Upper lobe of right lung (tissue), 1 donor: ENCODE data around the gene MSANTD1. TPM values are rescaled to one million over a fixed set of nuclear protein-coding genes. Genes with fewer than 3 reads are reported as not detected.
A peak's percentile ranks its signal among the peaks of the same experiment; 100 is the strongest.

ENCODE experiments used
- ATAC-seq: fragments of 200-7000 bp; cut with Tn5 transposase; one replicate; pipeline ENCODE4 v1.9.1; 2020; ENCODE audit warnings: mild to moderate bottlenecking, moderate library complexity
- DNase-seq: peaks from one replicate; pipeline ENCODE4 v3.0.0-alpha.2; 2020
- H3K27ac ChIP-seq: fragments of 200-600 bp; one replicate; pipeline ENCODE4 v1.8.0; 2022
- H3K27me3 ChIP-seq: fragments of 200-600 bp; one replicate; pipeline ENCODE4 v1.8.0; 2022; ENCODE audit warnings: mild to moderate bottlenecking
- H3K36me3 ChIP-seq: fragments of 200-600 bp; one replicate; pipeline ENCODE4 v1.8.0; 2022
- H3K4me1 ChIP-seq: fragments of 200-600 bp; one replicate; pipeline ENCODE4 v1.8.0; 2022
- H3K4me3 ChIP-seq: fragments of 200-600 bp; one replicate; pipeline ENCODE4 v1.8.0; 2022; ENCODE audit warnings: mild to moderate bottlenecking
- H3K9me3 ChIP-seq: fragments of 200-600 bp; one replicate; pipeline ENCODE4 v1.8.0; 2022
- intact Hi-C: fragments of 100-400 bp; cut with DNase I; formaldehyde crosslinking; loops from one replicate; pipeline ENCODE4 v1.11.0; 2022
- total RNA-seq: library from RNA; stranded (reverse); fragmentation: NEBNext Ultra II Directional; extraction: Animal tissue kit (Norgen Biotek cat#: 25700); gene quantifications from one replicate; pipeline ENCODE4 v1.2.1, GENCODE V29; 2021
- TF ChIP-seq, protein P1 (sequence below): fragments of 200-600 bp; IDR thresholded peaks from one replicate; pipeline ENCODE4 v1.8.0; 2022; ENCODE audit warnings: antibody characterized with exemption
- donor health status: DM: no; HTN: yes; CAD: no; lungs with severe emphysema.

The MSANTD1 gene
- total RNA-seq, 1 donor from 2014 or later = 1.0 TPM

DNA sequence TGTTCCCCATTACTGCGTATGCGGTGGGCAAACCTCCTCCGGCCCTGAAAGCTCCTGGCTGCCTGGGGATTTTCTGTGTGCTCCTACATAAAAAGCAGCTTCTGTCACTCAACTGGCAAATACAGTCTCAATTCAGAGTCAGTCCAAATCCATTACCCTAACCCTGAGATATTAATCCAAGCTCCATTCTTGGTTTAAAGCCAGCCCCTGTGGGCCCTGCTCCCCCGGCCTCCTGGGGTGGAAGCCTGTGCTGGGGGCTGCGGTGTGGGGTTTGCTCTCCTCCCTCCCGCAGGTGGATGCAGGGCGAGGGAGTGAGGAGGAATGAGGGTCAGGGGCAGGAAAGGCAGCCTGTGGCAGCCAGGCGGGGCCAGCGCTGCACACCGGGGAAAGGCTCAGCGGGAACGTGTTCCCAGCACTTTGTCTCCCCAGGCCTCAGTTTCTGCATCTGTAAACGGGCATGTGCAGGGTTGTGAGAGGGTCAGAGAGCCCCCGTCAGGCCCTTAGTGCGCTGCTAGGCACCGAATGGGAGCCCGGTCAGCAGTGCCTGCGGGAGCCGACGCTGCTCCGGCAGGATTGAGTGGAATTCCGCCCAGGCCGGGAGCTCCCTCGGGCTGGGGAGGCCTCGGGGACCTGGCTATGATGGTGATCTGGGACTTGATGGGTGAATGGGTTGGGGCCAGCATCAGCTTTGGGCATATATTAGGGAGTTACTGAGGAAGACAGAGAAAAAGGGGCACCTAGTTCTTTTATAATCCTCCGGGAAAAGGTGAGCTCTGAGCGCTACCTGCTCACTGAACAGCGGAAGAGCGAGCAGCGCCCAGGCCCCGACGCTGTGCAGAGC is 37.6 kb downstream of the MSANTD1 start:
- intact Hi-C loops = loop anchor here (10.0 kb wide), 1 partner anchor 212 kb away; the partner anchor contains the start of genes HTT and HTT-AS
- Histone ChIP-seq H3K4me3 (no peak overlapping the region), H3K36me3 (no peaks in the 10 kb centered on the region), H3K27ac (no peak overlapping the region), H3K27me3 (no peaks in the 10 kb centered on the region), H3K9me3 (no peaks in the 10 kb centered on the region), H3K4me1 (peaks cover 21% of the 10 kb centered on the region)
- ATAC-seq (no peak), DNase-seq (peak; percentile 57)
- TF ChIP-seq, protein P1, sequence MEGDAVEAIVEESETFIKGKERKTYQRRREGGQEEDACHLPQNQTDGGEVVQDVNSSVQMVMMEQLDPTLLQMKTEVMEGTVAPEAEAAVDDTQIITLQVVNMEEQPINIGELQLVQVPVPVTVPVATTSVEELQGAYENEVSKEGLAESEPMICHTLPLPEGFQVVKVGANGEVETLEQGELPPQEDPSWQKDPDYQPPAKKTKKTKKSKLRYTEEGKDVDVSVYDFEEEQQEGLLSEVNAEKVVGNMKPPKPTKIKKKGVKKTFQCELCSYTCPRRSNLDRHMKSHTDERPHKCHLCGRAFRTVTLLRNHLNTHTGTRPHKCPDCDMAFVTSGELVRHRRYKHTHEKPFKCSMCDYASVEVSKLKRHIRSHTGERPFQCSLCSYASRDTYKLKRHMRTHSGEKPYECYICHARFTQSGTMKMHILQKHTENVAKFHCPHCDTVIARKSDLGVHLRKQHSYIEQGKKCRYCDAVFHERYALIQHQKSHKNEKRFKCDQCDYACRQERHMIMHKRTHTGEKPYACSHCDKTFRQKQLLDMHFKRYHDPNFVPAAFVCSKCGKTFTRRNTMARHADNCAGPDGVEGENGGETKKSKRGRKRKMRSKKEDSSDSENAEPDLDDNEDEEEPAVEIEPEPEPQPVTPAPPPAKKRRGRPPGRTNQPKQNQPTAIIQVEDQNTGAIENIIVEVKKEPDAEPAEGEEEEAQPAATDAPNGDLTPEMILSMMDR = no peak

DNA sequence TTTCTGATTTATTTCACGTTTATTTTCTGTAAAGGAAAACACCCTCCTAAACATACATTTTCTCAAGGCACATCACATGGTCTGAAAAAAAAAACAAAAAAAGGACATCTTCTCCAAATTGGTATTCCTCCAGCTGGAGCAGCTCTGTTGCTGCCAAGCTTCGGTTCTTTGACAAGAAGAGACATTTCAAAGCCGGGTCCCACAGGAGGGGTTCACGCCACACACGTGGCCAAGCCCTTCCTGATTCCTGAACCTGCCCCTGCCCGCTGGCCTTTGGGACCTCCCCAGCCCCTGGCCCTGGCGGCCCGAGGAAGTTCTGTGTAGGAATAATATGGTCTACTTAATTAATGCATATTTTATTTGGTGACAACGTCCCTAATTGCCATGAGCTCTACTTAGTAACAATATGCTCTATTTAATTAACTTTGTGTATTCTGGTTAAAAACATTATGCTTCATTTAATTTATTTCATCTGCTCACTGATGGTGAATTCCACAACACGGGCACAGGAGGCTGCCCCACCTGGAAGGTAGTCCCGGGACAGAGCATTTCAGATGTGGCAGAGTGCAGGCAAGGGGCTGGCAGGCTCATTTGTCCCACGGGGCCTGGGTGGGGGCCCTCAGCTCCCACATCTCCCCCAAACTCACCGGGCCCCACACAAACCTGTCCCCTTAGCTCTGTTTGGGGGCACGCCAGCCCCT is 38.5 kb downstream of the MSANTD1 start:
- intact Hi-C loops = loop anchor here (10.0 kb wide), 1 partner anchor 213 kb away; the partner anchor contains the start of genes HTT and HTT-AS
- no peak overlapping the region for H3K27ac ChIP-seq
- H3K27me3 ChIP-seq = no peaks in the 10 kb centered on the region
- DNase-seq = no peak
- H3K9me3 ChIP-seq = no peaks in the 10 kb centered on the region
- H3K4me1 ChIP-seq = peaks cover 22% of the 10 kb centered on the region
- H3K4me3 ChIP-seq = no peak overlapping the region
- no peaks in the 10 kb centered on the region for H3K36me3 ChIP-seq
- no peak for ATAC-seq
- TF ChIP-seq, protein P1 = no peak

DNA sequence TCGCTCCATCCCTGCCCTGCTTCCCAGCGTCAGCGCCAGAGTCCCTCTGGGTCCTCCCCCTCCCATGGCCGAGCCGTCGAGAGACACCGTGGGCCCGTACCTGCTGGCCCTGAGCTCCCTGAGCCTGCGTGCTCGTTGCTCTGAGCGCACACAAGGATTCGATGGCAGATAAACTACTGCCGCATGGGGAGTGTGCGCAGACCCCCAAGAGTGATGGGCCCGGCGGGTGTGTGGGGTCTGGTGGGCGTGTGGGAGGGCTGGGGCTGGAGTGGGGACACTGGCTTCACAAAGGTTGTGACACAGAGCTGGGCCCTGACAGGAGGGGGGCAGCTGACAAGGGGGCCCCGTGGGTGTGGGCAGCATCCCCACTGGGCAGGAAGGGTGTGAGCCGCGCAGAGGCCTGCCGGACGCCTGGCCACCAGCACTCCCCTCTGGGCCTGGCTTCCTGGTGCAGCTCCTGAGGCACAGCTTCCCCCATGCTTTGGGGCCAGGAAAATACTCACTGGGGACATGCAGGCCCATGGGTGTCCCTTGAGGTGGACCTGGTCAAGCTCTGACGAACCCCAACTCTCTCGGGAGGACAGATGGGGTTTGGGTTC is 39.1 kb downstream of the MSANTD1 start:
- no peaks in the 10 kb centered on the region for H3K27me3 ChIP-seq
- intact Hi-C loops = loop anchor here (10.0 kb wide), 1 partner anchor 213 kb away; the partner anchor contains the start of genes HTT and HTT-AS
- TF ChIP-seq, protein P1 = no peak

DNA sequence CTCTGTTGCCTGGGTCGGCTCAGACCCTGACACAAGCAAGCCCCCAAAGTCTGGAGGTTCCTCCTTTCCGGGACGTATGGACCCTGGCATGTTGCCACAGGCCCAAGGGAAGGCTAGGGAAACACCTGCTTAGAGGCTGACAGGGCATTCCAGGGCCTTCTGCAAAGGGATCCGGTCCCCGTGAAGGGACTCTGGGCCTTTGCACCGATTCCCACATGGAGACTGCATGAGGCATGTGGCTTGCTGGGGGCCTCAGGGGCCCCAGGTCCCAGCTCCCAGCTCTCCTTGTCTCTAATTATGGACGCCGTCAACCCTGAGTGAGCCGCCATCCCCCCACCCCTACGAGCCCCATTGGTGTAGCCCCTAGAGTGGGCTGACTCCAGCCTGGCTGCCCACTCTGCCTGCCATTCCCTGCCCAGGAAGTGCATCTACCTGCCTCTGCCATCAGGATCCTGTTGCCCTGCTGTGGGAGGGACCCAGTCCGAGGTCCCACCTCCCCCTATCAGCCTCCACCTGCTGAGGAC is 39.7 kb downstream of the MSANTD1 start:
- ATAC-seq = no peak
- Histone ChIP-seq H3K4me3 (no peak overlapping the region), H3K4me1 (peaks cover 22% of the 10 kb centered on the region), H3K27ac (no peak overlapping the region), H3K9me3 (no peaks in the 10 kb centered on the region), H3K27me3 (no peaks in the 10 kb centered on the region), H3K36me3 (no peaks in the 10 kb centered on the region)
- intact Hi-C loops = loop anchor here (10.0 kb wide), 1 partner anchor 214 kb away; the partner anchor contains the start of genes HTT and HTT-AS
- TF ChIP-seq, protein P1 = no peak
- peak; percentile 53 for DNase-seq

More for the DNA sequence above, 39.1 kb downstream of the MSANTD1 start:
- Histone ChIP-seq H3K9me3 (no peaks in the 10 kb centered on the region), H3K27ac (no peak overlapping the region), H3K4me1 (peaks cover 22% of the 10 kb centered on the region), H3K4me3 (no peak overlapping the region), H3K36me3 (no peaks in the 10 kb centered on the region)
- no peak for ATAC-seq
- peak; percentile 60 for DNase-seq

DNA sequence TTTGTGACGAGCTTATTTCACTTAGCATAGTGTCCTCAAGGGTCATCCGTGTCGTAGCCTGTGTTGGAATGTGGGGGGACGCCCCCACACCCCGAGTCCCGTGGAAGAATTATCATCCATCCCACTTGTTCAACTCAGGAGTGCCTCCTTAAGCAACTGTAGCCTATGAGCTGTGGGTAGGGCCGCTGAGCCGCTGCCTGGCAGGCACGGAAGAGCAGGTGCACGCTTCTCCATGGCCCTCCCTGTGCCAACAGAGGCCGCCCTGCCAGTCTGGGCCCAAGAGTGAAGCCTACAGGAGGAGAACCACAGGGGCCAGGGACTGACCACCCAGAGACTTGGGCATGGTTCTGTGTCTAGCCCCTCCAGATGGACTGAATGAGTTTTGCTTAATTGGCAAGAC is 41.5 kb downstream of the MSANTD1 start:
- Histone ChIP-seq H3K4me1 (peaks cover 28% of the 10 kb centered on the region), H3K36me3 (no peaks in the 10 kb centered on the region), H3K27ac (no peak overlapping the region), H3K27me3 (no peaks in the 10 kb centered on the region), H3K9me3 (no peaks in the 10 kb centered on the region), H3K4me3 (no peak overlapping the region)
- DNase-seq = no peak
- intact Hi-C loops = no loop called here
- ATAC-seq = no peak
- TF ChIP-seq, protein P1 = no peak
